ENCODE results near the gene MPND.
A peak's percentile ranks its signal among the peaks of the same experiment; 100 is the strongest.

Gene MPND, protein sequence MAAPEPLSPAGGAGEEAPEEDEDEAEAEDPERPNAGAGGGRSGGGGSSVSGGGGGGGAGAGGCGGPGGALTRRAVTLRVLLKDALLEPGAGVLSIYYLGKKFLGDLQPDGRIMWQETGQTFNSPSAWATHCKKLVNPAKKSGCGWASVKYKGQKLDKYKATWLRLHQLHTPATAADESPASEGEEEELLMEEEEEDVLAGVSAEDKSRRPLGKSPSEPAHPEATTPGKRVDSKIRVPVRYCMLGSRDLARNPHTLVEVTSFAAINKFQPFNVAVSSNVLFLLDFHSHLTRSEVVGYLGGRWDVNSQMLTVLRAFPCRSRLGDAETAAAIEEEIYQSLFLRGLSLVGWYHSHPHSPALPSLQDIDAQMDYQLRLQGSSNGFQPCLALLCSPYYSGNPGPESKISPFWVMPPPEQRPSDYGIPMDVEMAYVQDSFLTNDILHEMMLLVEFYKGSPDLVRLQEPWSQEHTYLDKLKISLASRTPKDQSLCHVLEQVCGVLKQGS
- 8.2 to 12.5 (median 10.7) reads per million in 4 donors for total RNA-seq

DNA sequence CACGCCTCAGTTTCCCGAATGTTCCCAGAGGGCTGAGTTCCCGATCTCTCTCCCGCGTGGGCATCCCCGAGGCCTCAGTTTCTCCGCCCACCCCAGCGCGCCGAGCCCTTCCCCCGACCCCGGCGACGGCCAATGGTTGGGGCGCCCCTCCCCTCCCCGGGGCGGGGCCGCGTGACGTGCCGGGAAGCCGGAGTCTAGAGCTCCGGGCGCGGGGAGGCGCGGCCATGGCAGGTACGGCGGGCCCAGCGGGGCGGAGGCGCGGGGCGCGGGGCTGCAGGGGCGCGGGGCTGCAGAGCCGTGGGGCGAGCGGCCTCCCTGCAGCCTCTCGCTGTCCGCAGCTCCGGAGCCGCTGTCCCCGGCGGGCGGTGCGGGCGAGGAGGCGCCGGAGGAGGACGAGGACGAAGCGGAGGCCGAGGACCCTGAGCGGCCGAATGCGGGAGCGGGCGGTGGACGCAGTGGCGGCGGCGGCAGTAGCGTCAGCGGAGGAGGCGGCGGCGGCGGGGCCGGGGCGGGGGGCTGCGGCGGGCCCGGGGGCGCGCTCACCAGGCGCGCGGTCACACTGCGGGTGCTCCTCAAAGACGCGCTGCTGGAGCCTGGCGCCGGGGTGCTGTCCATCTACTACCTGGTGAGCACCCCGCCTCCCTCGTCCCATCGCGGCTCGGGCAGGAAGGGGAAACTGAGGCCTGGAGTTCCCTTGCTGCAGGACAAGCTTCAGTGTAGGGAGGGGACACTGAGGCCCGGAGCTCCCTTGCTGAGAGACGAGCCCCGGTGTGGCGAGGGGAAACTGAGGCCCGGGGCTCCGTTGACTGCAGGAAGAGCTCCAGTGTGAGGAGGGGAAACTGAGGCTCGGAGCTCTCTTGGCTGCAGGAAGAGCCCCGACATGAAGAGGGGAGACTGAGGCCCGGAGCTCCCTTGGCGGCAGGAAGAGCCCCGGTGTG lies at the start of gene MPND:
MPND (plus strand) TSS at position 193 of the 938 bp plus-strand sequence; CDS start at position 225, 32 bp downstream.
- peak; percentile 80 to 91 (median 88) for DNase-seq

DNA sequence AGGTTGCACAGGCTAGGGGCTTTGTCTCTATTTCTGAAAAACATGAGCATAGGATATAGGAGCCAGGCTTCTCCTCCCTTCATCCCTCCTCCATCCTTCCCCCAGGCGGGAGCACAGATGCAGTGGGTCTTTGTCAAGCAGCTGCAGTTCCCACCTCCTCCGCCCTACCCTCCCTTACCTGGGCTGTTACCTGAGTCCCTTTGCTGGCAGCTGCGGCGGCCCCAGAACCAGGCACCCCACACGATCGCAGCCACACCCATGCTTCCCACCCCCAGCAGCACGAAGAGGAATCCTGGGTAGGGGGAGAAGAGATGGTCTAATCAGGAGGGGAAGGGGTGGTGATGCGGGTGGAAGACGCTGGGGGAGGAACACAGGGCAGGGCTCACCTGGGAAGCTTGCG lies 49.0 kb upstream of the MPND start:
- no peak for DNase-seq

DNA sequence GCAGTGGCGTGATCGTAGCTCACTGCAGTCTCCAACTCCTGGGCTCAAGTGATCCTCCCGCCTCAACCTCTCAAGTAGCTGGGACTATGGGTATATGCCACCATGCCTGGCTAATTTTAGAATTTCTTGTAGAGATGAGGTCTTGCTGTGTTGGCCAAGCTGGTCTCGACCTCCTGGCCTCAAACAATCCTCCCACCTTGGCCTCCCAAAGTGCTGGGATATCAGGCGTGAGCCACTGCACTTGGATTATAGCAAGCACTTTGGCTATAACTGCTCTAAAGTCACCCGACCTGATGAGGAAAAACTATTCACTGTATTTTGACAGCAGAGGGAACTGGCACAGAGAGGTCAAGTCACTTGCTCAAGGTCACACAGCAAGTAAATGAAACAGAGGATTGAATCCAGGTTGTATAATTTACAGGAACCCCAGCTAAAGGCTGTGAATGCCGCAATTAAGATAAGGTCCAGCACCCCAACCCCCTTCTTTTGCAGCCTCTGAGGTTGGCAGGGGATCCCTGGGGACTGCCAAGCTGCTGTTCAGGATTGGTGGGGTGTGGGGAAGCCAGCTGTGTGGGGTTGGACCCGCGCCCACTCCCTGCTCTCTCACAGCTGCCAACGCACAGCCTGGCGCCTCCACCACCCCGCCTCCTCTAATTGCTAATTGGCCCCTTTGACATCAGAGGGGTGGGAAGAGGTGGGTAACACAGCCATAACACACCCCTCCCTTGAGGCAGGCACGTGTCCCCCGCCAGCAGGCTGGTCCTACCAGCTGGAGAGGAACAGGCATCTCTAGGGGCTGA lies 47.2 kb upstream of the MPND start:
- DNase-seq = no peak

DNA sequence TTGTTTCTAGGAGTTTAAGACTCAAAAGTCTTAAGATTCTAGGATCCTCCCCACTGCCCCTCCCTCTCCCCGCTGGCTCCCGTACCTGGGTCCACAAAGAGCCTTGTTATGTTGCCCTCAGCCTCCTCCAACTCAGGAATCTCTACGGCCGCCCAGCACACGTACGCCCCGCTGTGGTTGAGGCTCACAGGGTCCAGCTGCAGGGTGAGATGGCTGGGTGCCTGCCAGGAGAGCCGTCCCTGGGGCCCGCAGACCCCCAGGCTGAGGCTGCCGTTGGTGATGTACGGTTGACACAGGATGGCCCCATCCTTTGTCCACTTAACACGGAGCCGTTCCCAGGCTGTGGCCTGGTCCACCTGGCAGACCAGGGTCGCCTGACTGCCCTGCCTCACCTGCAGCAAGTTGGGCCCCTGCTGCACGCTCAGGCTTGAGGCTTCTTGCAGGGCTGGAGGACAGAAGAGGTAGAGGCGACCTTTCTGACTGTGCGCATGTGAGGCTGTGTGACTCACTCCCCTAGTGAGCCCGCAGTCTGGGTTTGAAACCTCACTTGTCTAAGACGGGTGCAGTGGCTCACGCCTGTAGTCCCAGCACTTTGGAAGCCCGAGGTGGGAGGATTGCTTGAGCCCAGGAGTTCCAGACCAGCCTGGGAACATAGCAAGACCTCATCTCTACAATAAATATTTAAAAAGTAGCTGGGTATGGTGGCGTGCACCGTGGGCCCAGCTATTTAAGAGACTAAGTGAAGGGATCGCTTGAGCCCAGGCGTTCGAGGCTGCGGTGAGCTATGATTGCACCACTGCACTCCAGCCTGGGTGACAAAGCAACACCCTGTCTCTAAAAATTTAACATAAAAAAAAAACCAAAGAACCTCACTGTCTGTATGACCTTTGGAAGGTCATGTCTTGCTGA lies 45.2 kb upstream of the MPND start:
- no peak for DNase-seq

DNA sequence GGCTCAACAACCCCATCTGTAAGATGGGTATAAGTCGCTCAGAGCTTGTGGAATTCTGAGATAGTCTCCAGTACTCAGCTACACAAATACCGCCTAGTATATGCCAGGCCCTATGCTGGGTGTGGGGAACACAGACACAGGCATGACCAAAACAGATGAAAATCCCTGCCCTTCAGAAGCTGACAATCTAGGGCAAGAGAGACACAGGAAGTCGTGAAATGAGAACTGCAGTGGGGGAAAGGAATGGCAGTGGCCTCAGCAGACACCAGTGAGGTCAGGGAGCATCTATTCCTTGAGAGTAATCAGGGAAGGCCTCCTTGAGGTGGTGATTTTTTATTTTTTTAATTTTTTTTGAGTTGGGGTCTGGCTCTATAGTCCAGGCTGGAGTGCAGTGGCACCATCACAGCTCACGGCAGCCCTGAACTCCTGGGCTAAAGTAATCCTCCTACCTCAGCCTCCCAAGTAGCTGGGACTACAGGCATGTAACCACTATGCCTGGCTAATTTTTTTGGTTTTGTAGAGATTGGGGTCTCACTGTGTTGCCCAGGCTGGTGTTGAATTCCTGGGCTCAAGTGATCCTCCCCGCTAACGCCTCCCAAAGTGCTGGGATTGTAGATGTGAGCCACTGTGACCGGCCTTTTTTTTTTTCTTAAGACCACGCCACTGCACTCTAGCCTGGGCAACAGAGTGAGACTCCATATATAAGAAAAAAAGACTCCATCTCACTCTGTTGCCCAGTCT lies 44.4 kb upstream of the MPND start:
- DNase-seq = no peak

DNA sequence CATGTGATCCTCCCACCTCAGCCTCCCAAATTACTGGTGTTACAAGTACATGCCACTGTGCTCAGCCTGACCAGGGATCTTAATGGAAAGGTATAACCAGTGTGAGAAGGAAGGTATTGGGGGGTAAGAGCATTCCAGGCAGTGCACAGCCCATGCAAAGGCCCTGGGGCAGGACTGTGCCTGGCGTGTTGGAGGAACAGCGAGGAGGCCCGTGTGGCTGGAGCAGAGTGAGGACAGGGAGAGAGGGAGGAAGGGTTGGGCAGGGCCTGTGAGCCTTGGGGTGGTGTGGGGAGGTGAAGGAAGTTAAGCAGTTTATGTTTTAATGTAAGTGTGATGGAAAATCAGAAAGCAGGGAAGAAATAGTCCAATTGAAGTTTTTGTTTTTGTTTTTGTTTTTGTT lies 42.8 kb upstream of the MPND start:
- no peak for DNase-seq

DNA sequence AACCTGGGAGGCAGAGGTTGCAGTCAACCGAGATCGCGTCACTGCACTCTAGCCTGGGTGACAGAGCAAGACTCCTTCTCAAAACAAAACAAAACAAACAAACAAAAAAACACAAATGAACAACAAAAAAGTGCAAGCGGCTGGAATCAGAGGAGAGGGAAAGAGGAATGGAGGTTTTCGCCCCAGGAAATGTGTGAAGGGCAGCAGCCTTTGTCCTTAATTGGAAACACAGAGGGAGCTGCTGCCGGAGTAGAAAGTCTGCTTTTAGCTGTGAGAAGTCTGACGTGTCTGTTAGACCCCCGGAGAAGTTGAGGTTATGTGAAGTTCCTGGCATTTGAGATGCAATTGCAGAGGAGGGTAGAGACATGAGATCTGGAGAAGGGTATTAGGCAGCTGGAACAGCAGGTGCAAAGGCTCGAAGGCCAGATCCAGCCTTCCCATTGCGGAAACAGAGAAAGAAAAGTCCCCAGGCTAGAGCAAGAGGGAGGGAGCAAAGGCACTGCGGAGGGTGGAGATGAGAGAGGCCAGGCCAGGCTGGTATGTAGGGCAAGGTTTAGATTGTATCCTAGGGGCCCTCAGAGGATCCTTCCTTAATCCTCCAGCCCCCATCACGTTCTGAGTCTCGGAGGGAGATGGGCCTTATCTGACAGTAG lies 41.6 kb upstream of the MPND start:
- DNase-seq = no peak

DNA sequence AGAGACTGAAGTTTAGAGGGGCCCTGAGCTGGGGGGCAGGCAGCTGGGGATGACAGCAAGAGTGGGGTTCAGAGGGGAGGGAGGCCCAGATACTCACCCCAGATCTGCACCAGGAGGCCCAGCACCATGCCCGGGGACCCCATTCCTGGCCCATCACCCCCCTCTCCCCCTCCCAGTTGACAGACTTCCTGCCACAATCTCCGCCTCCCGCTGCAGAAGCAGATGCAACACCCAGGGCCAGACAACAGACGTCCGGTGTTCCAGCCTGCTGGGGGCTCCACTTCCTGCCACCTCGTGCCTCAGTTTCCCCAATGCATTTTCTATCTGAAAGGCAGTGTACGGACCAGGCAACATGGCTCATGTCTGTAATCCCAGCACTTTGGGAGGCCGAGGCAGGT lies 41.1 kb upstream of the MPND start, which contains the start of gene TMIGD2:
TMIGD2 (minus strand) TSS at position 147 of the 398 bp plus-strand sequence; CDS start at position 143, 4 bp downstream.
- no peak for DNase-seq

DNA sequence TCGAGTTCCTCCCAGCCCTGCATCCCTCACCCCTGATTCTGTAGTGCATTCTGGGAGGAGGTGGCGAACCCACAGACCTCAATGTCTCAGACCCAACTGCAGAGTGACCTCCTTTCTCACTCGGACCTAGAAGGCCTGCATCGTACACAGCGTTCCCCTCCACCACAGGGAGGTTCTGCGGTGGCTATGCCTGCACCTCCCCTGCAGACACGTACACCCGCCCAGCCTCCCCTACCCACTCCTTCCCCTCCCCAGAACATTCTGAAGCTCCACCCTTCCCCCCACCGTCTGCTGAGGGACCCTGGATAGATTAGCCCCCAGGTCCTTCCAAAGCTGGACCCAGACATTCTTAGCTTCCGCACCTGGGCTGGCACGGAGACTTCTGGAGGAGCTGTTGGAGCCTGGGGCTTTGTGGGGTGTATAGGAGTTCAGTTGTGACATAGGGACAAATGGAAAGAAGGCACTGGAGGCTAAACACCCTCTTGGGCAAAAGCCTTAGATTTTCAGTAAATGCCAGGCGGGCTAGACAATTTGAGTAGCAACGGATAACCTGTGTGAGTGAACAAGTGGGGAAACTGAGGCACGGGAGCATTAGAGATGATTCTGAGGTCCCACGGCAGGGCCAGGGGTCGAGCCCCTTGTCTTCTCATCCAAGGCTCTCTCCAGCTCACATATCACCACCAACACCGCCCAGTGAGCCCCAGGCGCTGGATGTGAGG lies 39.4 kb upstream of the MPND start:
- no peak for DNase-seq

DNA sequence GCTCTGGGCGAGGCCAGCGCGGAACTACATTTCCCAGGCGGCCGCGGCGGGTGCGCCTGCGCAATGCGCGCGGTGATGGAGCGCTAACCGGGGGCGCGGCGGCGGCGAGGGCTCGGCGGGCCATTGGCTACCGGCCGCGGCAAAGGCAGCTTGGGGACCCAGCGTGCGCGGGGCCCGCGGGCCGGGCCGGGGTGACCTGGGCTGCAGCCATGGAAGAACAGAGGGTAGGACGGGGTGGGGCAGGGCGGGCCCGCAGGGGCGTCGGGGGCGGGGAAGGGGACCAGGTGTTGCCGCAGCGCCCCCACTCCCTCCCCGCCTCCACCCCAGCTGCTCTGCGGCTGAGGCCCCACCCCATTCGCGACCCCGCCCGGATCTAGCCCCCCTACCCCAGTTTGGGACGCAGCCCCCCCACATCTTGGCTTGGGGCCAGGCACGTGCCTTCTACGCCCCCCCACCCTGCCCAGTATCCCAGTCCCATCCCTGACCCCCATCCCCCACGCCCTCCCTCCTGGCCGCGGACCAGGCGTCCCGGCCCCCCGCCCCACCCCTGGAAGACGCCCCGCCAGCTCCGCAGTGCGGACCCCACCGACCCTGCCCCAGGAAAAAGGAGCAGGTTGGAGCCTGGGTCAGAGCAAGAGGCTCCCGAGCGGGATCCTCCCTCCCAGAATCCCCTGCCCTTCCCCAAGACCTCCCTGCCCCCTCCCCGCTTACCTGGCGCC lies 38.7 kb upstream of the MPND start, which contains the start of gene FSD1:
FSD1 (plus strand) TSS at position 61 of the 719 bp plus-strand sequence; CDS start at position 210, 149 bp downstream.
- peak in 4 of 5 donors; percentile 32 to 68 (median 44) for DNase-seq

DNA sequence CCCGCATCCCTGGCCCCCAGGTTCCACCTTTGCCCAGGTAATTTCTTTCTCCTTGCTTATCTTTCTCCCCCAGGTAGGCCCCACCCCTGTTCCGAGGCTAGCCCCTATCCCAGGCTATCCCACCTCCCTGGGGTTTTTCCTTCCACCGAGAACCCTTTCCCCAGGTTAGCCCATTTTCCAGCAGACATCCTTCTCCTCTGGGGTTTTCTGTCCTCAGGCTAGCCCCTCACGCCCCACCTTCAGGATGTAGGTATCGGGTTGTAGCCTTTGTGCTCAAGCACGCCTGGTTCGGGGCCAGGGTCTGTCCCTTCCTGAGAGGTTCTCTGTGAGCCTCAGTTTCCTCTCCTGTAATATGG lies 38.1 kb upstream of the MPND start:
- no peak for DNase-seq

DNA sequence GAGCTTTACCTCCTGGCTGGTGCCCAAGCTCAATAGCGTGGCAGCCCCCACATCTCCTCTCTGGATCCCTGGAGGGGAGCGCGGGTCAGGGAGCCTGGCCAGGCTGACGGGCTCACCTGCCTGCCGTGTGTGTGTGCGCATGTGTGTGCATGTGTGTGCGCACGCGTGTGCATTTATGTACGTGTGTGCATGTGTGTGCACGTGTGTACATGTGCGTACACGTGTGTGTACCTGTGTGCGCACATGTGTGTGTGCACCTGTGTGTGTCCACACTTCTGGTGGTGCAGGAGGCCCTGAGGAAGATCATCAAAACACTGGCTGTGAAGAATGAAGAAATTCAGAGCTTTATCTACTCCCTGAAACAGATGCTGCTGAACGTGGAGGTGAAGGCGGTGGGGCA lies 37.7 kb upstream of the MPND start:
- no peak for DNase-seq

DNA sequence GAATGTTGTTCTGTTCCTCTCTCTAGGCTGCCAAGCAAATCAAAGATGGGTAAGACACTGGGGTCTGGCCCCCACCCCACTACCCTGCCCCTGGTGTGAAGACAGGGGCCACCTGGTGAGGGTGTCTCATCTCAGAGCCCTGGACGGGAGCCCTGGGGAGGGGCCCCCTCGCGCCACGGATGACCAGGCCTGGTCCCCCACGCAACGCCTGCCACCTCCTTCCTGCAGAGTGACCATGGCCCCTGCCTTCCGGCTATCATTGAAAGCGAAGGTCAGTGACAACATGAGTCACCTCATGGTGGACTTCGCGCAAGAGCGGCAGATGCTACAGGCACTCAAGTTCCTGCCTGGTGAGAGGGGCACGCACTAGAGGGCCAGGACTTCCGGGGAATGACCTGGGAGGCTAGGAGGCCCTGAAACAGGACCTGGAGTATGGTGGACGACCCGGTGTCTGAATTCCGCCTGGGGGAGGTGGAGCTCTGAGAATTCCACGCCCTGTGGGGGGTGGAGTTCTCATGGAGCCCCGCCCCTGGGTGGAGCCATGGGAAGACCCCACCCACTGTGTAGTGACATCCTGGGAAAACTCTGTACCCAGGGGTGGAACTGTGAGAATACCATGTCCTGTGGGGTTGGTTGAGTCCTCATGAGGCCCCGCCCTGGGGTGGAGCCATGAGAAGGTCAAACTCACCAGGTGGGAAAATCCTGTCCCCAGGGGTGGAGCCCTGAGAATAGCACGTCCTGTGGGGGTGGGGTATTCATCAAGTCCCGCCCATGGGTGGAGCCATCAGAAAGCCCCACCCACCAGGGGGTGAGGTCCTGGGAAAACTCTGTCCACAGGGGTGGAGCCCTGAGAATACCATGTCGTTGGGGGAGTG lies 32.9 kb upstream of the MPND start:
- no peak for DNase-seq

DNA sequence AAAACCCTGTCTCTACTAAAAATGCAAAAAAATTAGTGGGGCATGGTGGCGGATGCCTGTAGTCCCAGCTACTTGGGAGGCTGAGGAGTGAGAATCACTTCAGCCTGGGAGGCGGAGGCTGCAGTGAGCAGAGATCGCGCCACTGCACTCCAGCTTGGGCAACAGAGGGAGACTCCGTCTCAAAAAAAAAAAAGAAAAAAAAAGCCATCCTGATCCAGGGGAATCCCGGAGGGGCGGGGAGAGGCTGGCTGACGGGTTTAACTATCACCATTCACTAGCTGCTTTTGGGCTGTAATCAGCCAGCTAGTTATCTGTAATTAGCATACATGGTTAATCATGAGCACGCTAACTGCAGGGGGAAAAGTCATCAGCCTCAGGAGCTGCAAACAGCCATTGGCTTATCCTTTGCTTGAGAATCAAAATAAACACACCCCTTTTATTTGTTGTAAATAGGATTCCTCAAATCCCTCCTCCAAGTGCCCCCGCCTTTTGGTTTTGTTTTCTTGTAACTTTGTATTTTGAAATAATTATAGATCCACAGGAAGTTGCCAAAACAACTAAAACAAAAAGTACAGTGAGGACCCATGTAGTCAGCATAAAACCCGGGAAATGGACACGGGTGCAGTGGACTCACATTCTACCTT lies 29.4 kb upstream of the MPND start:
- DNase-seq = no peak

DNA sequence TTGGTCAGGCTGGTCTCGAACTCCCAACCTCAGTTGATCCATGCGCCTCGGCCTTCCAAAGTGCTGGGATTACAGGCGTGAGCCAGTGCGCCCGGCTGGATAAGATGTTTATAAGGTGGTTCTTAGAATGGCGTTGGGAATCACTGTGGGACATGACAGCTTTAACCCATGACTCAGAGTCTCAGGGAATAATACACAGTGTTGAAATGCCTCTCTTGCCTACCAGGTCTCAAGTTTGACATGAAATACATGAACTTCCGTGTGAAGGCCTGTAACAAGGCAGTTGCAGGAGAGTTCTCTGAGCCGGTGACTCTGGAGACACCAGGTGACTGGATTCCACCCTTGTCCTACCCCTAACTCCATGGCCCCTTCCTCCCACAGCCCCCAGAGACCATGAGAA lies 26.4 kb upstream of the MPND start:
- DNase-seq = no peak

DNA sequence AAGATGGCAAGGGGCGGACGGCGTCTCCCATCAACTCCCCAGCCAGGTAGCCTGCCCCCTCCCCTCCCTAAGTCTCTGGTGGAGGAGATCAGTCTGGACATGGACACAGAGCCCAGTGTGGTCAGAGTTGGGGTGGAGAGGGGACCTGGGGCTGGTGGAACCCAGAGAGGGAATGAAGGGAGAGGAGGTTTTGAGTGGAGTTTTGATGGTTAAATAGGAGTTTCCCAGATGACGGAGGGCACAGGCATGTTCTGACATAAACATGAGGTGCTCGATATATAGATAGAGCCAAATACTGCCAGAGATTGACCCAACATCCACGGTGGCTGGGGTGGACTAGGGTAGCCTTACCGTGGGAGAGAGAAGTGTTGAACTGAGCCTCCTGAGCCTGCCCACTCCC lies 24.9 kb upstream of the MPND start:
- no peak for DNase-seq
